IPS-NIHi7 (cell line): ENCODE data around the gene KRT79.

ENCODE experiments used
- DNase-seq: peaks from one replicate; pipeline ENCODE4 v3.0.0; 2012; ENCODE audit warnings: mixed read lengths; ENCODE audit errors: extremely low spot score

The KRT79 gene

GRCh38 chr12:52791271-52792184 is 42.6 kb downstream of the KRT79 start:
- DNase-seq = no peak

- no peak for DNase-seq
These were observed 43.5 kb downstream of the KRT79 start for GRCh38 chr12:52790427-52791270.

GRCh38 chr12:52789637-52790426 is 44.3 kb downstream of the KRT79 start:
- DNase-seq = peak; percentile 38

- no peak for DNase-seq
These were observed 45.1 kb downstream of the KRT79 start for GRCh38 chr12:52788876-52789636.

- no peak for DNase-seq
These were observed 45.8 kb downstream of the KRT79 start for GRCh38 chr12:52788192-52788875.

GRCh38 chr12:52787324-52788191 is 46.6 kb downstream of the KRT79 start:
- no peak for DNase-seq

- DNase-seq = no peak
These were observed 49.2 kb downstream of the KRT79 start for GRCh38 chr12:52784909-52785308.

GRCh38 chr12:52783563-52784316 is 50.4 kb downstream of the KRT79 start:
- no peak for DNase-seq

- no peak for DNase-seq
These were observed 51.6 kb downstream of the KRT79 start for GRCh38 chr12:52782502-52782901.

- no peak for DNase-seq
These were observed 52.6 kb downstream of the KRT79 start for GRCh38 chr12:52781399-52782082.

- DNase-seq = no peak
These were observed 54.2 kb downstream of the KRT79 start for GRCh38 chr12:52779914-52780313.

- no peak for DNase-seq
These were observed 55.3 kb downstream of the KRT79 start for GRCh38 chr12:52778833-52779232.

- no peak for DNase-seq
These were observed 56.5 kb downstream of the KRT79 start for GRCh38 chr12:52777566-52777965.

GRCh38 chr12:52776913-52777395 is 57.2 kb downstream of the KRT79 start, which contains the start of gene KRT76:
Gene KRT76 (minus strand): TSS chr12:52777345. CDS start chr12:52777291, 54 bp downstream.
- no peak for DNase-seq

GRCh38 chr12:52776435-52776834 is 57.7 kb downstream of the KRT79 start:
- DNase-seq = no peak

- no peak for DNase-seq
These were observed 59.4 kb downstream of the KRT79 start for GRCh38 chr12:52774629-52775250.

GRCh38 chr12:52772772-52773171 is 61.3 kb downstream of the KRT79 start:
- no peak for DNase-seq
